Ishikawa (cell line): ENCODE data around the gene NUCKS1.

Experiments used
- CREB1 ChIP-seq: IDR thresholded peaks from 2 replicates; pipeline ENCODE4 v1.6.1; 2012; ENCODE audit warnings: low read depth
- REST ChIP-seq: IDR thresholded peaks from 2 replicates; pipeline ENCODE4 v1.6.1; 2012; ENCODE audit warnings: low read depth, mild to moderate bottlenecking
- TAF1 ChIP-seq: IDR thresholded peaks from 2 replicates; pipeline ENCODE4 v1.6.1; 2012; ENCODE audit warnings: low read depth, mild to moderate bottlenecking
- TCF12 ChIP-seq: IDR thresholded peaks from 2 replicates; pipeline ENCODE4 v1.6.1; 2012; ENCODE audit warnings: low read depth
- TEAD4 ChIP-seq: IDR thresholded peaks from 2 replicates; pipeline ENCODE4 v1.6.1; 2012
- USF1 ChIP-seq: IDR thresholded peaks from 2 replicates; pipeline ENCODE4 v1.6.1; 2012
- YY1 ChIP-seq: IDR thresholded peaks from 2 replicates; pipeline ENCODE4 v1.6.1; 2012; ENCODE audit warnings: low read depth

- TF ChIP-seq USF1 (no peak), YY1 (no peak), CREB1 (no peak), TCF12 (no peak), REST (no peak), TAF1 (no peak), TEAD4 (no peak)
These were observed 77.5 kb downstream of the NUCKS1 start for GRCh38 chr1:205672395-205672889.
